ENCODE measurements around the gene FOXL2. TPM values are rescaled to one million over a fixed set of nuclear protein-coding genes. Genes with fewer than 3 reads are reported as not detected.

FOXL2 gene
- polyA plus RNA-seq, 1 of the 3 experiments (the other 2 are of a cell fraction): not detected

GRCh38 chr3:138921316-138922292 is 25.3 kb downstream of the FOXL2 start:
- Histone ChIP-seq H3K9me3 (no peaks in the 10 kb centered on the region), H3K27me3 (ENCODE audit: insufficient read depth) (no peaks in the 10 kb centered on the region; the same call in 1 of the 2 replicates), H3K79me2 (ENCODE audit: insufficient read depth) (no peaks in the 10 kb centered on the region), H2AFZ (ENCODE audit: low read depth) (no peak overlapping the region; the same call in 1 of the 2 replicates), H3K27ac (ENCODE audit: low read depth in 2 of 2, low read length in 1 of 2) (peak overlapping the region in 1 of 2 experiments; percentile 65; a peak in 3 of 4 replicates), H3K9me2 (no peaks in the 10 kb centered on the region), H3K9ac (no peak overlapping the region; the same call in 1 of the 2 replicates), H3F3A (replicated peaks; ENCODE audit: insufficient read depth) (peaks cover 15% of the 10 kb centered on the region), H3K4me2 (peak overlapping the region; percentile 69), H3K4me1 (ENCODE audit: control insufficient read depth in 1 of 2, insufficient read depth in 2 of 2, low read depth in 1 of 2, low read length in 1 of 2) (peaks cover 2 to 11% of the 10 kb centered on the region in 2 experiments; a peak in 2 of 4 replicates), H3K4me3 (ENCODE audit: low read depth in 2 of 2, low read length in 1 of 2) (no peak overlapping the region), H3K36me3 (replicated peaks in 1 of 2; ENCODE audit: control insufficient read depth in 1 of 2, insufficient read depth in 2 of 2, low read length in 1 of 2) (no peaks in the 10 kb centered on the region), H4K20me1 (ENCODE audit: insufficient read depth) (no peaks in the 10 kb centered on the region)
- 59% methylated on average over 8 of the region's 8 CpGs for WGBS (ENCODE audit: low lambda C conversion rate)
- DNase-seq: no peak
- POLR2A ChIA-PET: no interaction called here
- CTCF ChIA-PET: interaction anchor here (0.7 to 15.8 kb wide), 7 partner anchors 11 to 504 kb away, joined by 3 to 298 read pairs (median 43); partner anchors contain the start of gene CEP70
- no peak for TF ChIP-seq CHD2 (IDR thresholded peaks at IDR 0.05; ENCODE audit: low read length, partially characterized antibody)
- no peak for TF ChIP-seq IRF3 (IDR thresholded peaks at IDR 0.05; ENCODE audit: low read depth, low read length)
- TF ChIP-seq MEF2A (IDR thresholded peaks at IDR 0.05; ENCODE audit: borderline replicate concordance, low read depth): no peak
- peak in 1 of 2 experiments; percentile 25; a peak in 1 of 4 replicates for TF ChIP-seq EP300 (IDR thresholded peaks at IDR 0.05; ENCODE audit: borderline replicate concordance in 1 of 2, low read depth in 1 of 2, low read length in 1 of 2)
- TF ChIP-seq, protein P1, sequence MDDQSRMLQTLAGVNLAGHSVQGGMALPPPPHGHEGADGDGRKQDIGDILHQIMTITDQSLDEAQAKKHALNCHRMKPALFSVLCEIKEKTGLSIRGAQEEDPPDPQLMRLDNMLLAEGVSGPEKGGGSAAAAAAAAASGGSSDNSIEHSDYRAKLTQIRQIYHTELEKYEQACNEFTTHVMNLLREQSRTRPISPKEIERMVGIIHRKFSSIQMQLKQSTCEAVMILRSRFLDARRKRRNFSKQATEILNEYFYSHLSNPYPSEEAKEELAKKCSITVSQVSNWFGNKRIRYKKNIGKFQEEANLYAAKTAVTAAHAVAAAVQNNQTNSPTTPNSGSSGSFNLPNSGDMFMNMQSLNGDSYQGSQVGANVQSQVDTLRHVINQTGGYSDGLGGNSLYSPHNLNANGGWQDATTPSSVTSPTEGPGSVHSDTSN (IDR thresholded peaks at IDR 0.05): peak; percentile 71
- TF ChIP-seq, protein P2, sequence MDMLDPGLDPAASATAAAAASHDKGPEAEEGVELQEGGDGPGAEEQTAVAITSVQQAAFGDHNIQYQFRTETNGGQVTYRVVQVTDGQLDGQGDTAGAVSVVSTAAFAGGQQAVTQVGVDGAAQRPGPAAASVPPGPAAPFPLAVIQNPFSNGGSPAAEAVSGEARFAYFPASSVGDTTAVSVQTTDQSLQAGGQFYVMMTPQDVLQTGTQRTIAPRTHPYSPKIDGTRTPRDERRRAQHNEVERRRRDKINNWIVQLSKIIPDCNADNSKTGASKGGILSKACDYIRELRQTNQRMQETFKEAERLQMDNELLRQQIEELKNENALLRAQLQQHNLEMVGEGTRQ (IDR thresholded peaks at IDR 0.05; ENCODE audit: borderline replicate concordance, low read depth, low read length): no peak
- TF ChIP-seq NFIC (IDR thresholded peaks at IDR 0.05; ENCODE audit: borderline replicate concordance): peak; percentile 80
- TF ChIP-seq FOXJ3 (CRISPR knock-in tag; IDR thresholded peaks at IDR 0.05): no peak
- no peak for TF ChIP-seq MXI1 (IDR thresholded peaks at IDR 0.05; ENCODE audit: low read depth, low read length)
- no peak for TF ChIP-seq TAF1 (IDR thresholded peaks at IDR 0.05; ENCODE audit: borderline replicate concordance, low read depth, low read length)
- TF ChIP-seq, protein P3, sequence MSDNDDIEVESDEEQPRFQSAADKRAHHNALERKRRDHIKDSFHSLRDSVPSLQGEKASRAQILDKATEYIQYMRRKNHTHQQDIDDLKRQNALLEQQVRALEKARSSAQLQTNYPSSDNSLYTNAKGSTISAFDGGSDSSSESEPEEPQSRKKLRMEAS (IDR thresholded peaks at IDR 0.05; ENCODE audit: low read depth): no peak
- TF ChIP-seq EZH2phosphoT487 (IDR thresholded peaks at IDR 0.05; ENCODE audit: borderline replicate concordance, low read depth): no peak
- TF ChIP-seq, protein P4, sequence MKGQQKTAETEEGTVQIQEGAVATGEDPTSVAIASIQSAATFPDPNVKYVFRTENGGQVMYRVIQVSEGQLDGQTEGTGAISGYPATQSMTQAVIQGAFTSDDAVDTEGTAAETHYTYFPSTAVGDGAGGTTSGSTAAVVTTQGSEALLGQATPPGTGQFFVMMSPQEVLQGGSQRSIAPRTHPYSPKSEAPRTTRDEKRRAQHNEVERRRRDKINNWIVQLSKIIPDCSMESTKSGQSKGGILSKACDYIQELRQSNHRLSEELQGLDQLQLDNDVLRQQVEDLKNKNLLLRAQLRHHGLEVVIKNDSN (IDR thresholded peaks at IDR 0.05; ENCODE audit: borderline replicate concordance, low read depth): no peak
- TF ChIP-seq GABPA (IDR thresholded peaks at IDR 0.05; ENCODE audit: low read depth): no peak
- TF ChIP-seq ELF1 (IDR thresholded peaks at IDR 0.05): no peak
- no peak for TF ChIP-seq REST (IDR thresholded peaks at IDR 0.05; ENCODE audit: low read depth, low read length)
- TF ChIP-seq TCF12 (IDR thresholded peaks at IDR 0.05): peak; percentile 85
- no peak for TF ChIP-seq SIN3A (IDR thresholded peaks at IDR 0.05; ENCODE audit: borderline replicate concordance, low read depth, low read length)
- TF ChIP-seq RAD21 (IDR thresholded peaks at IDR 0.05; ENCODE audit: low read length): no peak
- no peak for TF ChIP-seq SMC3 (IDR thresholded peaks at IDR 0.05; ENCODE audit: low read depth, low read length)
- TF ChIP-seq FOSL2 (IDR thresholded peaks at IDR 0.05; ENCODE audit: borderline replicate concordance, low read depth): peak; percentile 79
- no peak for TF ChIP-seq GATA2 (CRISPR knock-in tag; IDR thresholded peaks at IDR 0.05)
- no peak for TF ChIP-seq YY1 (IDR thresholded peaks at IDR 0.05; ENCODE audit: low read depth)
- TF ChIP-seq FOXM1 (IDR thresholded peaks at IDR 0.05; ENCODE audit: low read depth): no peak
- TF ChIP-seq RCOR1 (IDR thresholded peaks at IDR 0.05; ENCODE audit: low read length): no peak
